NCI-H2227 (cell line): ENCODE data around the gene RNU5B-1.

ENCODE experiments used
- DNase-seq: peaks from one replicate; lab custom pipeline; 2025; ENCODE audit not compliant: unreplicated experiment; lab: John Stamatoyannopoulos, UW

Gene RNU5B-1

DNA sequence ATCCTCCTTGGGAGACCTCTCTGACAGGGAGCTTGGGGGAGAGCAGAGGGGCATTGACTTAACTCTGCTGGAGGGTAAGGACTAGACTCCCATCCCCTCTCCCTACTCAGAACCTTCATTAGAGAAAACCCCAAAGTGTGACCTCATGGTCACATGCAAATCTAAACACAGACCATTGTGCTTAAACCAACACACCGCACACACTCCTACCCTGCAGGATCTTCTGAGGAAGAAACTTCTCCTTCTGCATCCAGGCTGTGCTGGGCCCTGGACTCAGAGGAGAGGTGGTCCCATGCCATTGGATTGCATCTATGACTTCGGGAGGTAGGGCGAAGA lies 17.0 kb upstream of the RNU5B-1 start:
- no peak for DNase-seq

DNA sequence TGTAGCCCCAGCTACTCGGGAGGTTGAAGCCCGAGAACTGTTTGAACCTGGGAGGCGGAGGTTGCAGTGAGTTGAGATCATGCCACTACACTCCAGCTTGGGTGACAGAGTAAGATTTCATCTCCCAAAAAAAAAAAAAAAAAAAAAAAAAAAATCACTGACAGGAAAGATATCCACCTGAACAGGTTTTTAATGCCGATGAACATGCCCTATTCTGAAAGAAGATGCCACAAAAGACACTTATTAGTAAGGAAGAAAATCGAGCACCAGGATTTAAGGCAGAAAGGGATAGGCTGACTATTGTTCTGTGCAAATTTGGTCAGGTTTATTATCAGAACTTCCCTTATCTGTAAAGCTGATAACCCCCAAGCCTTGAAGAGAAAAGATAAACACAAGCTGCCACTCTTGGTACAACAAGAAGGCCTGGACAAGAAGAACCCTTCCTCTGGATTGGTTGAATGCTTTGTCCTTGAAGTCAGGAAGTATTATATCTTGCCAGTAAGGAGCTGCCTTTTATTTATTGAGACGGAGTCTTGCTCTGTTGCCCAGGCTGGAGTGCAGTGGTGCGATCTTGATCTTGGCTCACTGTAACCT lies 15.1 kb upstream of the RNU5B-1 start:
- DNase-seq: no peak

DNA sequence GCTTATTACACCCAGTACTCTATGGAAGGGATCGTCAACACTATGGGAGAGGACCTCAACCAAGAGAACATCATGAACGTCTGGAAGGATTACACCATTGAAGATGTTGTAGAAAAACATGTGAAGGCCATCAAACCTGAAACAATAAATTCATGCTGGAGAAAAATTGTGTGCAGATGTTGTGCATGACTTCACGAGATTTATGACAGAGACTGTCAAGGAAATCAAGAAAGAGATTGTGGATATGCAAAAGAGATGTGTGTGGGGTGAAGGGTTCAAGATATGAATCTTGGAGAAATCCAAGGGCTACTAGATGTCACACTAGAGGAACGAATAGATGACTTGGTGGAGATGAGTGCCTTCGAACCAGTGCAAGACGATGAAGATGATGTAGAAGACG lies 14.2 kb upstream of the RNU5B-1 start:
- no peak for DNase-seq

DNA sequence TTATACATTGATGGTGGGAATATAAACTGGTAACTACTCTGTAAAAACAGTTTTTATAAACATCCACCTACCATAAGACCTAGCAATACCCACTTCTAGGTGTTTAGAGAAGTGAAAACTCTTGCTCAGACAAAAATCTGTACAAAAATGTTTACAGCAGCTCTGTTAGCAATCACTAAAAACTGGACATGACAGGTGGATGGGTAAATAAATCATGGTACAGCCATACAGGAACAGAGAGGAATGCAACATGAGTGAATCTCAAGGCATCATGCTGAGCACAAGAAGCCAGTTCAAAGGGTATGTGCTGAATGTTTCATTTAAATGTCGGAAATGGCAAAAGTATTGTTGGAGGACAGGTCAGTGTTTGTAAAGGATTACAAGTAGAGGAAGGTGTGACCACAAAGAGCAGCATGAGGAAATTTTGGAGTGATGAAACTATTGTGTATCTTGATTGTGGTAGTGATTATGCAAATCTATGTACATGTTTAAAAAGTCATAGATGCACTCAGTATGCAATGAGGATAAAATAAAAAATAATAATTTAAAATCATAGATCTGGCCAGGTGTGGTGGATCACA lies 11.4 kb upstream of the RNU5B-1 start:
- DNase-seq: no peak

DNA sequence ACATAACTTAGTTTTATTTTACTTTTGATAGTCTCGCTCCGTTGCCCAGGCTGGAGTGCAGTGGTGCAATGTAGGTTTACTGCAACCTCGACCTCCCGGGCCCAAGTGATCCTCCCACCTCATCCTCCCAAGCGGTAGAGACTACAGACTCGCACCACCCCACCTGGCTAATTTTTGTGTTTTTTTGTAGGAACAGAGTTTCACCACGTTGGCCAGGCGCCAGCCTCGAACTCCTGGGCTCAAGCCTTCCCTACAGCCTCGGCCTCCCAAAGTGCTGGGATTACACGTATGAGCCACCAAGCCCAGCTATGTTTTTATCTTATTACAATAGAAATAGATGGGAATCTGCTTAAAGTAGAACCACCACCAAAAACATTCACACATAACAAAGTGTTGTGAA lies 5.7 kb upstream of the RNU5B-1 start:
- no peak for DNase-seq

DNA sequence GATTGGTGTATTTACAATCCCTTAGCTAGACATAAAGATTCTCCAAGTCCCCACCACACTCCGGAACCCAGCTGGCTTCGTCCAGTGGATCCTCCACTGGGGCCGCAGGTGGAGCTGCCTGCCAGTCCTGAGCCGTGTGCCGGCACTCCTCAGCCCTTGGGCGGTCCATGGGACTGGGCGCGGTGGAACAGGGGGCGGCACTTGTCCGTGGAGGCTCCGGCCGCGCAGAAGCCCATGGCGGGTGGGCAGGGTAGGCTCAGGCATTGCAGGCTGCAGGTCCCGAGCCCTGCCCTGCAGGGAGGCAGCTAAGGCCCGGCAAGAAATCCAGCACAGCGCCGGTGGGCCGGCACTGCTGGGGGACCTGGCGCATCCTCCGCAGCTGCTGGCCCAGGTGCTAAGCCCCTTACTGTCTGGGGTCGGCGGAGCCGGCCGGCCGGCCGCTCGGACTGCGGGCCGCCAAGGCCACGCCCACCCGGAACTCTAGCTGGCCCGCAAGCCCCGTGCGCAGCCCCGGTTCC lies 3.5 kb upstream of the RNU5B-1 start:
- peak; percentile 42 for DNase-seq

DNA sequence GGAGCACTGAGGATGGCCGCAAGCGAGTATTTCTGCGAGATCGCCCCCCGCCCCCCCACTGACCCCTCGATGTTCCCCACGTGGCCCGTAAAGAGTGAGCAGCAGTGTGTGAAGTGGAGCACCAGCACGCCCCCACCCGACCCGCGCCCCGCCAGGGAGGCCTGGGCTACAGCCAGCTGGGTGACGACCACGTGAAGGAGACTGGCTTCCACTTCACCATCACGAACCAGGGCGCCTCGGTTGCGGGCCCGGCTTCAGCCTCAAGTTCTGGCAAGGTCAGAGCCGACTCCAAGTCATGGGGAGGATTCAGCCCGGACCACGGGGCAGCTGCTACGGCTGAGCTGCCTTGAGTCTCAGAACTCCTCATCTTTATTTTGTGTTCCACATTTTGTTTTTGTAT lies 2.4 kb upstream of the RNU5B-1 start:
- no peak for DNase-seq

DNA sequence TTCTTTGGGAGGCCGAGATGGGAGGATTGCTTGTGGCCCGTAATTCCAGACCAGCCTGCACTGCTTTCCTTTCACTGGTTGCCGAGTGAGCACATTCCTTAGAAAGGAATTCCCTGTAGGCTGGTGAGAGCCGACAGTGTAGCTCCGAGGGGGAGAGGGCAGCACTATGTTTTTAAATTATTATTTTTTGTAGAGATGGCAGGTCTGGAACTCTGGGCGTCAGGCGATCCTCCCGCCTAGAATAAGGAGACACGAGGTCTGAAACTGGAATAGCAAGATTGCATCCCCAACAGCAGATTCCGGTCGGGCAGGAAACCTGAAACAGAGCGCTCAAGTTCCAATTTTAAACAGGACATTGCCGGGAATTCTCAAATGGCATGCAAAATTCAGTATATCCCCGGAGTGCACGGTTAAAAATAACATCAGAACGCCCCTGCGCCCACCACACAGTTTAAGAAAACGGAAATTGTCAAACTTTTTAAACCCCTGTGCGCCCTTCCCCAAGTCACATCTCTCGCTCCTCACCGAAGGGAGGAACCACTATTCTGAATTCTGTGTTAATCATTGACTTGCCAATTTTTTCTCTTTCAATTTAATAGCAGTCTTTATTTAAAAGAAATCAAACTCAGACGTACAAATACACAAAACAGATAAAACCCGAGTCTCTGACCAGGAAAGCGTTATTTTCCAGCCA lies 643 bp upstream of the RNU5B-1 start:
- peak; percentile 34 for DNase-seq

DNA sequence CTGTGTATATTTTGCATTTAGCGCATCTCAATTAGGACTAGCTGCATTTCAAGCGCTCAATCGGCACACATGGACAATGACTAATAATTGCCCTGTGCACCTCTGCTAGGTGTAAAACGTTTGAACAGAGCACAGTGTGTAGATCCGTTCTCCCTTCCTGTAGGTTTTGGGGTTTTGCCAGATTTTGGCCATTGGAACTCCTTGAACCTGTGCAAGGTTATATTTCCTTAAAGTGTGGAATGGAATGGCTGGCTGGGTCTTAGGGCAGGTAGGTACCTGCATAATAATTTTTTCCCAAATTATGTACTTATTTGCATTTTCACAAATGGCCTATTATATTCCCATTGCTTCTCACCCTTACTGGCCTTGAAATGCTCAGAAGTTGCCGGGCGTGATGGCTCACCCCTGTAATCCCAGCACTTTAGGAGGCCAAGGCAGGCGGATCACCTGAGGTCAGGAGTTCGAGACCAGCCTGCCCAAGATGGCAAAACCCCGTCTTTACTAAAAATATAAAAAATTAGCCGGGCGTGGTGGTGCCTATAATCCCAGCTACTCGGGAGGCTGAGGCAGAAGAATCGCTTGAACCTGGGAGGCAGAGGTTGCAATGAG lies 777 bp downstream of the RNU5B-1 start:
- DNase-seq: no peak

DNA sequence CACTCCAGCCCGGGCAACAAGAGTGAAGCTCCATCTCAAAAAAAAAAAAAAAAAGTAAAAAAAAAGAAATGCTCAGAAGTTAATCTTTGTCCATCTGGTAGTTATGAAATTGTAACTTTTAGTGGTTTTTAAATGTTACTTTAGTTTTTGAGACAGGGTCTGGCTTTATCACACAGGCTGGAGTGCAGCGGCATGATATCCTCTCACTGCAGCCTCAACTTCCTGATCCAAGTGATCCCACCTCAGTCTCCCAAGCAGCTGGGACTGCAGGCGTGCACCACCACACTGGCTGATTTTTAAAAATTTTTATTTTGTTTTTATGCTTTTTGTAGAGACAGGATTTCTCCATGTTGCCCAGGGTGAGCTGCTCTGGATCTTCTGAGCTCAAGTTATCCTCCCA lies 1.3 kb downstream of the RNU5B-1 start:
- no peak for DNase-seq

DNA sequence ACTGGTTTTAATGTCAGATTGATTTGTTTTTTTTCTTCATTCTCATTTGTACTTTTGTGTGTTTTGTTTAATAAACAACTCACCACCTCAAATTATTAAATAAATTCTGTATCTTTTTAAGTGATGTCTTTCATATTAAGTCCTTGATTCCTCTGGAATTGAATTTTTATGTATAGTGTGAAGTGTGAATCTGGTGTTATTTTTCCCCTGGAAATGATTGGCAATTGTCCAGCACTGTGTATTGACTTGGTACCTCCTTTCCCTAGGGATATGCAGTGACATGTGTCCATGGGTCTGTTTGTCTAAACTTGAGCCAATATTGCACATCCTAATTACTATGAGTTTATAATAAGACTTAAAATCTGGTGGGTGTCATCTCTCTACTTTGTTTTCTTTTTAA lies 2.1 kb downstream of the RNU5B-1 start:
- no peak for DNase-seq

DNA sequence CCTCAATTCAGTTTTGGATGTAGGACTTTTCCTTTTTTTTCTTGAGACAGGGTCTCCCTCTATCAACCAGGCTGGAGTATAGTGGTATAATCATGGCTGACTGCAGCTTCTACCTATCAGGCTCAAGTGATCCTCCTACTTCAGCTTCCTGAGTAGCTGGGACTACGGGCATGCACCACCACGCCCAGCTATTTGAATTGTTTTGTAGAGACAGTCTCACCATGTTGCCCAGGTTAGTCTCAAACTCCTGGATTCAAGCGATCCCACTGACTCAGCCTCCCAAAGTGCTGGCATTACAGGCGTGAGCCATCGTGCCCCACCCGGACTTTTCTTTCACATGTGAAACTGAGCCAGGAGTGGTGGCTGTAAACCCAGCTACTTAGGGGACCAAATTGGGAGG lies 3.5 kb downstream of the RNU5B-1 start:
- no peak for DNase-seq

DNA sequence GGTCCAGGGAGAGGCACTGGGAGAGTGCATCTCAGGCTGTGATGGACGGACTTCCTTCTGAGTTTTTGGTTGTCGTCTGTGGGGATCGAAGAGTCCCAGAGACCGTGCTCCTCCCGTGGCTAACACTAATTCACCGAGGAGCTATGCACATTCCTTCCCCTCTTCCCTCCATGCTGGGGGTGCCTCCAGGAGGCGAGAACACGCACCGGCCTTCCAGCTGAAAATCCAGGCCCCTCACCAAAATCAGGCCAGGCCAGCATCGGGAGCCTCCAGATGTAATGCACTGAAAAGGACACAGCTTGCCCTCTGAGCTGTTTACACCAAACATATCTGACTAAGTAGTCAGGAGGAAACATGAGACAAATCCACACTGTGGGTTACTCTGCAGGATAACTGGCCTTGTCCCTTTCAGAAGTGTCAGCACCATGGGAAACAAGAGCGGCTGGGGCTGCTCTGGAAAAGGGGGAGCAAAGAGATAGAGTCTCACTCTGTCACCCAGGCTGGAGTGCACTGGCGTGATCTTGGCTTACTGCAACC lies 5.5 kb downstream of the RNU5B-1 start:
- no peak for DNase-seq

DNA sequence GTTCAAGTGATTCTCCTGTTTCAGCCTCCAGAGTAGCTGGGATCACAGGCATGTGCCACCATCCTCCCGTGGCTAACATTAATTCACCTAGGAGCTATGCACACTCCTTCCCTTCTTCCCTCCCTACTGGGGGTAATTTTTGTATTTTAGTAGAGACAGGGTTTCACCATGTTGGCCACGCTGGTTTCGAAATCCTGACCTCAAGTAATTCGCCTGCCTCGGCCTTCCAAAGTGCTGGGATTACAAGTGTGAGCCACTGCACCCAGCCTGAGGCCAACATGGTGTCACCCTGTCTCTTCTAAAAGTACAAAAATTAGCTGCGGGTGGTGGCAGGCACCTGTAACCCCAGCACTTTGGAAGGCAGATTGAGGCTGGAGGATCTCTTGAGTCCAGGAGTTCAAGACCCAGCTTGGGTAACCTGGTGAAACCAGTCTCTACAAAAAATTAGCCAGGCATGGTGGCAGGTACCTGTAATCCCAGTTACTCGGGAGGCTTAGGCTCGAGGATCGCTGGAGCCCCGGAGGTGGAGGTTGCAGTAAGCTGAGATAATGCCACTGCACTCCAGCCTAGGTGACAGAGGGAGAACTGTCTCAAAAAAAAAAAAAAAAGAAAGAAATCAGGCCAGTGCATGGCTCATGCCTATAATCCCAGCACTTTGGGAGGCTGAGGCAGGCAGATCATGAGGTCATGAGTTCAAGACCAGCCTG lies 6.1 kb downstream of the RNU5B-1 start:
- DNase-seq: no peak

DNA sequence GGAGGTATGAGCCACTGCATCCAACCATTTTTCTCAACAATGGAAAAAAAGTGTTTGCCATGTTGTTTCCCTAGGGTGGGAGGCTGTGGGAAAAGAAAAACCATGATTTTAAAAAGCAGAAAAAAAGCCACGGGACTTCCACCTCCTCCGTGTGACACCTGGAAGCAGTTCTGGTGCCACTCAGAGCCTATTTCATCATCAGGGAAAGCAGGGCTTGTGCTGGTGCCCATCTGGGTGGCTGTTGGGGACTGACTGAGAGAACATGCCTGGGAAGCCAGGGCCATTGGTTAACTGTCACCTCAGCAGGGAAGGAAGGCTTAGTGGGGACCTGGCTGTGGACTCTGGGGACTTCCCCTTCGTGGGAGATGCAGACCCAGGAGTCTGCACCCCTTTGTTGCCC lies 7.3 kb downstream of the RNU5B-1 start:
- no peak for DNase-seq

DNA sequence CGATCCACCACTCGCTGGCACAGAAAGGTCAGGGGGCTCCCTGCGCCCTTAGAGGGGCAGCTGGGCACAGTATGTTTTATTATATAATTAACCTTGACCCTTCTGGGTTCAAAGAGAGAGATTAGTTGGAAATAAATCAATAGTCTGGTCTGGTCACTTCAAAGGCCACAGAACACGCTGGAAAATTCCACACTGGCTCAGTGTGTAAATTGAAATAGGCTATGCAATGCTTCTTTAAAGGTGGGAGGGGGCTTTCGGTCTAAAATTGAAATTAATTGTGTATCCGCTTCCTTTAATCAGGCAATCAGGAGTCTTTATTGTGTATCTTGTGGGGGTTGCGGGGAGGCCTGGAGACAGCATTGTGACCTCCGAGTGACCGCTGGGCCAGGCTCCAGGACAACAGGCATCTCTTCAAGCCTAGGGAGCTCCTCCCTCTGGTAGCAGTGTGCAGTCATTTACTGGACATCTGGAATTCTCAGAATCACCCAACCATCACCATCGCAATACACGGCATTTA lies 8.0 kb downstream of the RNU5B-1 start:
- DNase-seq: no peak

DNA sequence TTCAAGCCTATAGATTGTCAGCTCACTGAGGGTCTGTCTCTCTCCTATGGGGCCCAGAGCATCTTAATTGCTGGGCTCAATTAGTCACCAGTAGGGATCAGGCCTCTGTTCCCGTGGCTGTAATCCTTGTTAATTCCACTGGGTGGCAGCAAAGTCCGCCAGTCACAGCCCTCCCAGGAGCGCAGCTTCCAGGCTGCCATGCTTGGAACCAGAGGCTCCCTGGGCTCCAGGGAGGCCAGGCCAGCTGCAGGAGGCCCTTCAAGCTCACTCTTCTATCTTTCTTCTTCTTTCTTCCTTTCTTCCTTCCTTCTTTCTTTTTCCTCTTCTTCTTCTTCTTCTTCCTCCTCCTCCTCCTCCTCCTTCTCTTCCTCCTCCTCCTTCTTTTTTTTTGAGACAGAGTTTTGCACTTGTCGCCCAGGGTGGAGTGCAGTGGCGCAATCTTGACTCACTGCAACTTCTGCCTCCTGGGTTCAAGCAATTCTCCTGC lies 14.4 kb downstream of the RNU5B-1 start:
- peak; percentile 79 for DNase-seq

DNA sequence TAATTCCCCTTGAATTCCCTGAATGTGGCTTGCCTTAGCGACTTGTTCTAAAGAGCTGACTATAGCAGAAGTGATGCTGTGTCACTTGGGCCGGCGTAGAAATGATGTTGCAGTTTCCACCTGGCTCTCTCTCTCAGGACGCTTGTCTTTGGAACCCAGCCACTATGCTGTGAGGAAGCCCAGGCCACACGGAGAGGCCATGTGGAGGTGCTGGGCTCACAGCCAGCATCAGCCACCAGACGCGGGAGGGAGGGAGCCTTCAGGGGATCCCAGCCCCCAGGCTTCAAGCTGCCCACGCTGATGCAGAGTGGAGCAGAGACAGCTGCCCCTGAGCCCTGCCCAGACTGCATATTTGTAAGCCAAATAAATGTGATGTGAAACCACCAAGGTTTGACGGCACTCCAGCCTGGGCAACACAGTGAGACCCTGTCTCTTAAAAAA lies 18.6 kb downstream of the RNU5B-1 start:
- no peak for DNase-seq

DNA sequence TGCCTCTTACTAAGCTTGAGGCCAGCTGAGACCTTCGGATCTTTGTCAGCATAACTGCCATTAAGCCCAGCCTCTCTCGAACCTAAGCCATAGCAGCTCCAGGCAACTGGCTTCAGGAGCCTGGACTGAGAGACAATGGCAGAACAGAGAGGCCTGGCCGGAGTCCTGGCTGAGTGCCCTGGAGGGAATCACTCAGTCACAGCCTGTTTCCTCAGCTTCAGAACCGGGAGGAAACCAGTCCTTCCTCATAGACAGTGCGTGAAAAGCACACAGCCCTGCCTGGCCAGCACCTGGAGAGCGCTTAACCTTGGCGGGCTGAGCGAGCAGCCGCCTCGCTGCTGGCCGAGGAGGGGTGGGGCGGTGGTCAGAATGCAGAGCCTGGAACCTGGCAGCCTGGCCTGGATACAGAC lies 21.6 kb downstream of the RNU5B-1 start:
- no peak for DNase-seq

DNA sequence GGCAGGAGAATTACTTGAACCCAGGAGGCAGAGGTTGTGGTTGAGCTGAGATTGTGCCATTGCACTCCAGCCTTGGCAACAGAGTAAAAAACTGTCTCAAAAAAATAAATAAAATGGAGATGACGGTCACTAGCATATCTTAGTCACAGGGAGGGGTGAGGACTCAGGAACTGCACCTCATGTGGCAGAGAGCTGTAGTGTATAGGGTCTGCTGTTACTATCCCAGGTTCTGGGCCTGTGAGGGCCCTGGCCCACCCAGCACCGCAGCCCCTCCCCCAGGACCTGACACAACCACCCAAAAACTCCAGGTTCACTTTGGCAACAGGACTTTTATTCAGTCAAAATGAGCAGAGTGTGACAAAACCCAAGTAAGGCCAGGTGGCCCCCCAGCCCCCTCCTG lies 22.3 kb downstream of the RNU5B-1 start:
- no peak for DNase-seq
